MM.1S (cell line): ENCODE measurements around the gene SUPT20HL1.
"Not testable (repeated sequence)": the region's sequence is repeated elsewhere in the genome, so short reads cannot be mapped to it uniquely, and the experiment has no call there.

Experiments used
- DNase-seq: peaks from one replicate; pipeline ENCODE4 v3.0.0-alpha.2; 2015
- H2AFZ ChIP-seq: fragments of 300-600 bp; sonication (generic); 2 replicates; pipeline ENCODE4 v1.6.0; 2016; ENCODE audit warnings: antibody characterized with exemption, low read length
- H3F3A ChIP-seq: fragments of 300-600 bp; sonication (generic); 2 replicates; pipeline ENCODE4 v1.6.1; 2016; ENCODE audit warnings: mild to moderate bottlenecking, antibody characterized with exemption, low read length, moderate library complexity, mixed read lengths; ENCODE audit not compliant: insufficient read depth
- H3K27ac ChIP-seq: fragments of 300-600 bp; sonication (generic); 2 replicates; pipeline ENCODE4 v1.5.1; 2016; ENCODE audit warnings: mild to moderate bottlenecking, low read length
- H3K27me3 ChIP-seq: fragments of 300-600 bp; sonication (generic); replicated peaks from 2 replicates; pipeline ENCODE4 v1.6.0; 2016; ENCODE audit warnings: low read length; ENCODE audit not compliant: insufficient read depth
- H3K36me3 ChIP-seq: fragments of 300-600 bp; sonication (generic); replicated peaks from 2 replicates; pipeline ENCODE4 v1.6.1; 2016; ENCODE audit warnings: mild to moderate bottlenecking, low read length, mixed read lengths; ENCODE audit not compliant: insufficient read depth
- H3K4me1 ChIP-seq: fragments of 300-600 bp; sonication (generic); 2 replicates; pipeline ENCODE4 v1.6.1; 2016; ENCODE audit warnings: low read length, mixed read lengths
- H3K4me2 ChIP-seq: fragments of 300-600 bp; sonication (generic); 2 replicates; pipeline ENCODE4 v1.6.0; 2016; ENCODE audit warnings: low read depth, low read length
- H3K4me3 ChIP-seq: fragments of 300-600 bp; sonication (generic); 2 replicates; pipeline ENCODE4 v1.5.1; 2016; ENCODE audit warnings: low read length, mixed read lengths
- H3K79me2 ChIP-seq: fragments of 300-600 bp; sonication (generic); 2 replicates; pipeline ENCODE4 v1.6.1; 2016; ENCODE audit warnings: mixed run types, low read length, mixed read lengths
- H3K9ac ChIP-seq: fragments of 300-600 bp; sonication (generic); 2 replicates; pipeline ENCODE4 v1.6.1; 2016; ENCODE audit warnings: low read length, mixed read lengths
- H3K9me2 ChIP-seq: fragments of 300-600 bp; sonication (generic); replicated peaks from 2 replicates; pipeline ENCODE4 v1.6.1; 2016; ENCODE audit warnings: mild to moderate bottlenecking, low read length, mixed read lengths; ENCODE audit not compliant: insufficient read depth
- H3K9me3 ChIP-seq: fragments of 300-600 bp; sonication (generic); replicated peaks from 2 replicates; pipeline ENCODE4 v1.6.1; 2016; ENCODE audit warnings: mild to moderate bottlenecking, low read length, mixed read lengths; ENCODE audit not compliant: insufficient read depth
- H4K20me1 ChIP-seq: fragments of 300-600 bp; sonication (generic); 2 replicates; pipeline ENCODE4 v1.6.1; 2016; ENCODE audit warnings: mild to moderate bottlenecking, low read length, moderate library complexity, mixed read lengths; ENCODE audit not compliant: insufficient read depth
- EZH2 ChIP-seq: fragments of 300-600 bp; sonication (generic); optimal IDR thresholded peaks from 2 replicates; pipeline ENCODE3; 2017; ENCODE audit warnings: low read depth, mild to moderate bottlenecking, antibody characterized with exemption, low read length, mixed read lengths
- EZH2phosphoT487 ChIP-seq: fragments of 300-600 bp; sonication (generic); IDR thresholded peaks from 2 replicates; pipeline ENCODE4 v1.6.1; 2018; ENCODE audit warnings: antibody characterized with exemption, low read length
- TF ChIP-seq, protein P1 (sequence below): fragments of 300-600 bp; sonication (generic); IDR thresholded peaks from 2 replicates; pipeline ENCODE4 v1.5.1; 2016; ENCODE audit warnings: antibody characterized with exemption, low read length, mixed read lengths

The SUPT20HL1 gene

DNA sequence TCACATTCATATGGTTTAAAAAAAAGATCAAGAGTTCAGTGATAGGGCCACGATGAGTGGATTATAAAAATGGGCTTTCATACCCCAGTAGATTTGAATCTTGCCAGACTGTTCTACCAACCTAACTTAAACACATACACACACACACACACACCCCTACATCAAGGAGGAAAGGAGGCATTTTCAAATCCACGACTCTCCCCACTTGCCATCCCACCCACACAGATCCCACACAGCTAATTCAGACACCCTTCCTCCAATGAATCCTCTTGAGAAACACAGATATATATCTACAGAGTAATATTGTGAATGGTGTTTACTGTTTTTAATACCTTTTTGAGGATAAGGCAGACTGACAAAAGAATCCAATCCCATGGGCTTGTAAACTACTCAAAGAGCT is 16.8 kb downstream of the SUPT20HL1 start:
- Histone ChIP-seq H3K4me1 (no peaks in the 10 kb centered on the region), H2AFZ (no peak overlapping the region), H3F3A (no peaks in the 10 kb centered on the region), H3K27me3 (no peaks in the 10 kb centered on the region), H3K9me2 (no peaks in the 10 kb centered on the region), H4K20me1 (no peaks in the 10 kb centered on the region), H3K79me2 (no peaks in the 10 kb centered on the region), H3K27ac (no peak overlapping the region), H3K4me2 (no peak overlapping the region), H3K9ac (no peak overlapping the region), H3K36me3 (no peaks in the 10 kb centered on the region), H3K4me3 (no peak overlapping the region), H3K9me3 (no peaks in the 10 kb centered on the region)
- DNase-seq = no peak
- no peak for TF ChIP-seq EZH2phosphoT487
- TF ChIP-seq EZH2 = no peak
- TF ChIP-seq, protein P1, sequence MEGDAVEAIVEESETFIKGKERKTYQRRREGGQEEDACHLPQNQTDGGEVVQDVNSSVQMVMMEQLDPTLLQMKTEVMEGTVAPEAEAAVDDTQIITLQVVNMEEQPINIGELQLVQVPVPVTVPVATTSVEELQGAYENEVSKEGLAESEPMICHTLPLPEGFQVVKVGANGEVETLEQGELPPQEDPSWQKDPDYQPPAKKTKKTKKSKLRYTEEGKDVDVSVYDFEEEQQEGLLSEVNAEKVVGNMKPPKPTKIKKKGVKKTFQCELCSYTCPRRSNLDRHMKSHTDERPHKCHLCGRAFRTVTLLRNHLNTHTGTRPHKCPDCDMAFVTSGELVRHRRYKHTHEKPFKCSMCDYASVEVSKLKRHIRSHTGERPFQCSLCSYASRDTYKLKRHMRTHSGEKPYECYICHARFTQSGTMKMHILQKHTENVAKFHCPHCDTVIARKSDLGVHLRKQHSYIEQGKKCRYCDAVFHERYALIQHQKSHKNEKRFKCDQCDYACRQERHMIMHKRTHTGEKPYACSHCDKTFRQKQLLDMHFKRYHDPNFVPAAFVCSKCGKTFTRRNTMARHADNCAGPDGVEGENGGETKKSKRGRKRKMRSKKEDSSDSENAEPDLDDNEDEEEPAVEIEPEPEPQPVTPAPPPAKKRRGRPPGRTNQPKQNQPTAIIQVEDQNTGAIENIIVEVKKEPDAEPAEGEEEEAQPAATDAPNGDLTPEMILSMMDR = no peak

DNA sequence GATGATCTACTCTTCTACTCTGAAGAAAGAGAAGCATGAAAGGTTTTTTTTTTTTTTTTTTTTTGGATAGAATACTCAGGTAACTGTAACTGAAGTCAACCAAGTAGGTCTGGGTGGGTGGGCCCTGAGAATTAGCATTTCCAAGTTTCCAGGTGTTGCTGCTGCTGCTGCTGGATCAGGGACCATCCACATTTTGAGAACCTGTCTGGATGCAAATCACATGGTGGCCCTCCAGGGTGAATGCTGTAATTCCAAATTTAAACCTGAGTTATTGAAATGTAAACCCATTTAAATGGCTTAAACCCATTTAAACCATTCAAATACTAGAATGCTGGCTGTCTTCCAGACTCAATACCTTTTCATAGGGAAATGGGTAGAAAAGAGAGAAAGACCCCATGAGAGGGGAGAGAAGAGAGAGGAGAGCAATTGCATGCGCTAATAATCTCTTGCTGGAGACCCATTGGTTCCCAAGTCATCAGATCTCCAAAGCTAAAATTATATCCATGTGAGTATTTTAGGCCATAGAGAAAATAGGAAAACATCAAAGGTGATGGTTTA is 17.6 kb downstream of the SUPT20HL1 start:
- Histone ChIP-seq H3K4me3 (no peak overlapping the region), H2AFZ (no peak overlapping the region), H3K79me2 (no peaks in the 10 kb centered on the region), H4K20me1 (no peaks in the 10 kb centered on the region), H3K9me2 (no peaks in the 10 kb centered on the region), H3K27me3 (no peaks in the 10 kb centered on the region), H3F3A (no peaks in the 10 kb centered on the region), H3K4me1 (no peaks in the 10 kb centered on the region), H3K4me2 (no peak overlapping the region), H3K27ac (no peak overlapping the region), H3K9me3 (no peaks in the 10 kb centered on the region), H3K9ac (no peak overlapping the region), H3K36me3 (no peaks in the 10 kb centered on the region)
- no peak for DNase-seq
- TF ChIP-seq, protein P1 = no peak
- no peak for TF ChIP-seq EZH2phosphoT487
- no peak for TF ChIP-seq EZH2

DNA sequence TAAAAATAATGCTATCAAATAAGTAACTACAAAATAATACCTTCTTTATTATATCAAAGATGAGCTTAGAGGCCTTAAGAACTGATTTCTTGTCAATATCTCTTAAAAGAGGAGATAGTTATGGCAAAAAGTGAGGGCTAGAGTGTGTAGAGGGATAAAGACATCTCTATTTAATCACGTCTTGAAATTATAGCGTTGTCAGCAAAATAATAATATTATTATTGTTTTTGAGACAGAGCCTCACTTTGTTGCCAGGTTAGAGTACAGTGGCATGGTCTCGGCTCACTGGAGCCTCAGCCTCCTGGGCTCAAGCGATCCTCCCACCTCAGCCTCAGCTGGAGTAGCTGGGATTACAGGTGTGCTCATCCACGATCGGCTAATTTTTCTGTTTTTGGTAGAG is 18.3 kb downstream of the SUPT20HL1 start:
- TF ChIP-seq EZH2 = no peak
- H3K4me1 ChIP-seq = no peaks in the 10 kb centered on the region
- no peaks in the 10 kb centered on the region for H3K9me3 ChIP-seq

DNA sequence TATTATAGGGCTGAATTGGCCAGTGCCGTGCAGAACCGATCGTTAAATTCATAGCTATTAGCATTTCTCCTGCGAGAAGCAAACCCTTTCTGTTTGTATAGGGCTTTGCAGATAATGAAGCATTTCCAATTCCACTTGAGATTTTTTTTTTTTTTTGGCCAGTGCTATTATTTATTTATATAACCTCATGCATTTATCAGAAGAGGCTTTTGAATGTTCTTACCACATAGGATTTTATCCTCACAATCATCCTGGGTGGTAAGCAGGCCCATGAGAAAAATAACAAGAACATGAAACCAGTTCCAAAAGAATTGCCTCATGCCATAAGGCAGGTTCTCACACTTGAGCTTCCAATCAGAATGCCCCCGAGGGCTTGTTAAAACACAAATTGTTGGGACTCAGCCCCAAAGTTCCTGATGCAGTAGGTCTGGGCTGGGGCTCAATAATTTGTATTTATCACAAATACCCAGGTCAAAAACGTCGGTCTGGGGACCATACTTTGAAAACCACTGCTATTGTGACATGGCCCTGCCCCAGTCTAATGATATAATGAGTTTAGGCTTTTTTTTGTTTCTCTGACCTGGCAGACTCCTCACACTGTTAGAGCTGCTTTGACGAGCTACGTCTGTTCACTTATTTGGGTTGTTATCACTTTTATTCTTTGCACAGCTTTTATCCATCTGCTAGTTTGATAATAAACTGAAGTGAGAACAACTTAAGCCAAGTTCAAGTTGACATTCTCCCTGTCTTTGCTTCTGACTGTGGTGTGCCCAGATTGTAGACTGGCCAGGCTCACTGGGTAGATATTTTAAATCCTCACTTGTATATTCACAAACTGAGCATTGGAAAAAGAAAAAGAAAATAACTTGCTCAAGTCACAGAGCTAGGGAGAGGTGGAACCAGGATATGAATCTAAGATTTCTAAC is 20.1 kb downstream of the SUPT20HL1 start:
- DNase-seq = no peak
- Histone ChIP-seq H3K27ac (no peak overlapping the region), H2AFZ (no peak overlapping the region), H3K27me3 (no peaks in the 10 kb centered on the region), H3K9me2 (no peaks in the 10 kb centered on the region), H3K4me1 (no peaks in the 10 kb centered on the region), H3K4me3 (no peak overlapping the region), H3K9me3 (no peaks in the 10 kb centered on the region), H3K79me2 (no peaks in the 10 kb centered on the region), H3F3A (no peaks in the 10 kb centered on the region), H3K36me3 (no peaks in the 10 kb centered on the region), H4K20me1 (no peaks in the 10 kb centered on the region), H3K9ac (no peak overlapping the region), H3K4me2 (no peak overlapping the region; the same call in 1 of the 2 replicates)
- TF ChIP-seq EZH2phosphoT487 = no peak
- TF ChIP-seq, protein P1 = no peak
- no peak for TF ChIP-seq EZH2

More for the DNA sequence above, 18.3 kb downstream of the SUPT20HL1 start:
- Histone ChIP-seq H3K9me2 (no peaks in the 10 kb centered on the region), H2AFZ (no peak overlapping the region), H3K27me3 (no peaks in the 10 kb centered on the region), H3K79me2 (no peaks in the 10 kb centered on the region), H3K4me3 (no peak overlapping the region), H3K27ac (no peak overlapping the region), H3K4me2 (no peak overlapping the region), H3K36me3 (no peaks in the 10 kb centered on the region), H3F3A (no peaks in the 10 kb centered on the region), H3K9ac (no peak overlapping the region), H4K20me1 (no peaks in the 10 kb centered on the region)
- DNase-seq = no peak

DNA sequence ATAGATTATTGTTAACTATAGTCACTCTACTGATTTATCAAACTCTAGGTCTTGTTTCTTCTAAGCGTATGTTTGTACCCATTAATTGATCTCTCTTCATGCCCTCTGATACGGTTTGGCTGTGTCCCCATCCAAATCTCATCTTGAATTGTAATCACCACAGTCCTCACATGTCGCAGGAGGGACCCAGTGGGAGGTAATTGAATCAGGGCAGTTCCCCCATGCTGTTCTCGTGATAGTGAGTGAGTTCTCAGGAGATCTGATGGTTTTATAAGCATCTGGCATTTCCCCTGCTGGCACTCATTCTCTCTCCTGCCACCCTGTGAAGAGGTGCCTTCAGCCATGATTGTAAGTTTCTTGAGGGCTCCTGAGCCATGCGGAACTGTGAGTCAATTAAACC is 21.9 kb downstream of the SUPT20HL1 start:
- H4K20me1 ChIP-seq, H3K79me2 ChIP-seq, H3K4me1 ChIP-seq, H3K9me3 ChIP-seq, H3K9me2 ChIP-seq, H3F3A ChIP-seq, H3K27me3 ChIP-seq, H3K36me3 ChIP-seq, DNase-seq, H3K4me2 ChIP-seq, H3K9ac ChIP-seq, H2AFZ ChIP-seq, H3K27ac ChIP-seq, H3K4me3 ChIP-seq: not testable (repeated sequence)
